ENCODE results near the gene ERCC4.

The ERCC4 gene

DNA sequence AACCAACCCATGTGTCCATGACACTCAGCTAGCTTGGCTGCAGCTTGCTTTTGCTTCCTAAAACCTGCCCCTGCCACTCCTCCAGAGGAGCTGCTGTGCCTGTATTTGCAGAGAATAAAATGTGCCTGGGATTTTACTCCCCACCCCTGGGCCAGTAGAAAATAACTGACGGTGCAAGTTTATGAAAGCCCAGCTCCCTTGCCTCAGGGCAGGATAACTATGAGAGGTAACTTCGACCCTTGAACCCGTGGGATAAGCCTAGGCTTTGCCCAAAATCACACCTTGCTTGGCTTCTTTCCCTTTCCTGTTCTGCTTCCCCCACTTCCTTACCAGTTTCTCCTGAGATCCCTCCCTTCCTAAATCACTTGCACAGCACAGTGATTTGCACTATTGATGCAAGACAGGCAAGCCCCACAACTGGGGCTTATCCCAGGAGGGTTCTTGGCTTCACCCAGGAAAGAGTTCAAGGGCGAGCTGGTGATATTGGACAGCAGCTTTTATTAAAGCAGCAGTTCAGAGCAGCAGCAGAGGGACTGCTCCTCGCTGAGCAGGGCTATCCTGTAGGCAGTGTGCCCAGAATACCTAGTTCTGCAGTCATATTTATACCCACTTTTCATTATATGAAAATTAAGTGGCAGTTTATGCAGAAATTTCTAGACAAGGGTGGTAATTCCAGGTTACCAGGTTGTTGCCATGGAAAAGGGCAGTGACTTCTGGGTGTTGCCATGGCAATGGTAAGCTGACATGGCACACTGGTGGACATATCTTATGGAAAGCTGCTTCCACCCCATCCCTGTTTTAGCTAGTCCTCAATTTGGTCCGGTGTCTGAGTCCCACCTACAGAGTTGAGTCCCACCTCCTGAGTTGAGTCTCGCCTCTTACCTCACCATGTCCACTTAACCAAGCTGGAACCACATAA, 6.3 kb upstream of the ERCC4 start:
- TF ChIP-seq POLR2A (IDR thresholded peaks at IDR 0.05; ENCODE audit: extremely low read depth, insufficient read length) (no peak), MAX (IDR thresholded peaks at IDR 0.05; ENCODE audit: low read depth, low read length) (no peak)
- no peak overlapping the region for H3K4me3 ChIP-seq (ENCODE audit: low read depth, low read length)
- no peak for DNase-seq (ENCODE audit: low read depth)

- TF ChIP-seq POLR2A (IDR thresholded peaks at IDR 0.05; ENCODE audit: extremely low read depth, insufficient read length) (no peak), MAX (IDR thresholded peaks at IDR 0.05; ENCODE audit: low read depth, low read length) (no peak), MYC (IDR thresholded peaks at IDR 0.05; ENCODE audit: low read depth, low read length) (no peak)
- TF ChIP-seq, protein P1, sequence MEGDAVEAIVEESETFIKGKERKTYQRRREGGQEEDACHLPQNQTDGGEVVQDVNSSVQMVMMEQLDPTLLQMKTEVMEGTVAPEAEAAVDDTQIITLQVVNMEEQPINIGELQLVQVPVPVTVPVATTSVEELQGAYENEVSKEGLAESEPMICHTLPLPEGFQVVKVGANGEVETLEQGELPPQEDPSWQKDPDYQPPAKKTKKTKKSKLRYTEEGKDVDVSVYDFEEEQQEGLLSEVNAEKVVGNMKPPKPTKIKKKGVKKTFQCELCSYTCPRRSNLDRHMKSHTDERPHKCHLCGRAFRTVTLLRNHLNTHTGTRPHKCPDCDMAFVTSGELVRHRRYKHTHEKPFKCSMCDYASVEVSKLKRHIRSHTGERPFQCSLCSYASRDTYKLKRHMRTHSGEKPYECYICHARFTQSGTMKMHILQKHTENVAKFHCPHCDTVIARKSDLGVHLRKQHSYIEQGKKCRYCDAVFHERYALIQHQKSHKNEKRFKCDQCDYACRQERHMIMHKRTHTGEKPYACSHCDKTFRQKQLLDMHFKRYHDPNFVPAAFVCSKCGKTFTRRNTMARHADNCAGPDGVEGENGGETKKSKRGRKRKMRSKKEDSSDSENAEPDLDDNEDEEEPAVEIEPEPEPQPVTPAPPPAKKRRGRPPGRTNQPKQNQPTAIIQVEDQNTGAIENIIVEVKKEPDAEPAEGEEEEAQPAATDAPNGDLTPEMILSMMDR (IDR thresholded peaks at IDR 0.05; ENCODE audit: low read depth, low read length) = no peak
- DNase-seq (ENCODE audit: low read depth) = no peak
- no peak overlapping the region for H3K4me3 ChIP-seq (ENCODE audit: low read depth, low read length)
Observed at GRCh38 chr16:13915033-13915635, 4.8 kb upstream of the ERCC4 start.

DNA sequence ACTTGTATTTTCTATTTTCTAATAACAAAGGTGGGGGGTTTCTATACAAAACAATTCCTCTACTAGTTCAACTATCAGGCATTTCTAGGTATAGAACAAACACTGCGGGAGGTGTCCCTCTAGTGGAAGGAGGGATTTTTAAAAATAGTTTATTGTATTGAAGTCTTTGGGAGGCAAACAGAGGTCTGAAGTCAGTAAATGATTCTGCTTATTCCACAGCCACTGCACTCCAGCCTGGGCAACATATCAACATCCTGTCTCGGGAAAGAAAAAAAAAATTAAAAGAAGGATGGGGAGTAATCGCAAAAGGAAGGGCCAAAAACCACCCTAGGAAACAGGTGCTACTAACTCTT, 648 bp upstream of the ERCC4 start:
- no peak for DNase-seq (ENCODE audit: low read depth)
- H3K4me3 ChIP-seq (ENCODE audit: low read depth, low read length) = peak overlapping the region; percentile 85
- TF ChIP-seq MAX (IDR thresholded peaks at IDR 0.05; ENCODE audit: low read depth, low read length) (no peak), POLR2A (IDR thresholded peaks at IDR 0.05; ENCODE audit: extremely low read depth, insufficient read length) (no peak)

GRCh38 chr16:13920510-13920818, 510 bp downstream of the ERCC4 start:
- H3K4me3 ChIP-seq (ENCODE audit: low read depth, low read length) = peak overlapping the region; percentile 85
- TF ChIP-seq, protein P1 (IDR thresholded peaks at IDR 0.05; ENCODE audit: low read depth, low read length) = no peak
- no peak for TF ChIP-seq MYC (IDR thresholded peaks at IDR 0.05; ENCODE audit: low read depth, low read length)
- TF ChIP-seq POLR2A (IDR thresholded peaks at IDR 0.05; ENCODE audit: extremely low read depth, insufficient read length) = no peak
- no peak for TF ChIP-seq MAX (IDR thresholded peaks at IDR 0.05; ENCODE audit: low read depth, low read length)
- no peak for DNase-seq (ENCODE audit: low read depth)

- TF ChIP-seq, protein P1 (IDR thresholded peaks at IDR 0.05; ENCODE audit: low read depth, low read length) = no peak
- TF ChIP-seq MYC (IDR thresholded peaks at IDR 0.05; ENCODE audit: low read depth, low read length) (no peak), MAX (IDR thresholded peaks at IDR 0.05; ENCODE audit: low read depth, low read length) (no peak), POLR2A (IDR thresholded peaks at IDR 0.05; ENCODE audit: extremely low read depth, insufficient read length) (no peak)
- DNase-seq (ENCODE audit: low read depth) = no peak
- H3K4me3 ChIP-seq (ENCODE audit: low read depth, low read length) = no peak overlapping the region
Observed at GRCh38 chr16:13921328-13921727, 1.4 kb downstream of the ERCC4 start.

DNA sequence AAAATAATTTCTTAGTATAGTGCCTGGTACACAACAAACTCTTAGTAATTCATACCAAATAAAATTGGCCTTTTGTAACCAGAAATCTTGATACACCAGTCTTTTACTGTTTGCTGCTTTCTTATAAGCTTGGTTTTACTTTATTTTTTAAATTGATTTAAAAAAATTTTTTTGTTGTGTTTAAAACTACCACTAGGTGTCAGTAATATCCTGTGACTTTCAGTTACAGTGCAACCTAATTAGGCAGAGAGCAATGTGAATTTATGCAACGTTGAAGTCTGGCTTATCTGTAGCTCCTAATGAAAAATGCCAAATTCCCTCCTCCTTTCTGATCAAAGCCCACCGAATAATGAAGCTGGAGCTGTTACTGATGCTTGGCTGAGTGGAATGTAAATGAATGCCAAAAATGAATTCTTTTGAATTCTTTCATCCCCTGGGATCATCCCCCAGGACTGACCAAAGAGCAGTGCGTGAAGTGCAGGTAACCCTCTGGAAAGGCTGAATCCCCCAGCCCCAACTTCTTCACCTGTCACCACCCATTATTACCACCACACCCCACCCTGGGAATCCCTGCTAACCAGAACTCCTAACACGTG, 3.8 kb downstream of the ERCC4 start:
- DNase-seq (ENCODE audit: low read depth) = peak; percentile 70
- TF ChIP-seq, protein P1 (IDR thresholded peaks at IDR 0.05; ENCODE audit: low read depth, low read length) = no peak
- TF ChIP-seq POLR2A (IDR thresholded peaks at IDR 0.05; ENCODE audit: extremely low read depth, insufficient read length) (no peak), MAX (IDR thresholded peaks at IDR 0.05; ENCODE audit: low read depth, low read length) (no peak), MYC (IDR thresholded peaks at IDR 0.05; ENCODE audit: low read depth, low read length) (no peak)

More for the DNA sequence above, 3.8 kb downstream of the ERCC4 start:
- H3K4me3 ChIP-seq (ENCODE audit: low read depth, low read length) = no peak overlapping the region
